H1 (cell line): ENCODE measurements around the gene EWSR1. TPM values are rescaled to one million over a fixed set of nuclear protein-coding genes. Genes with fewer than 3 reads are reported as not detected.

ENCODE experiments used
- CTCF ChIA-PET: fragments of 300-600 bp; sonication (Branson Sonifier 250); formaldehyde crosslinking; loops from one replicate; lab custom pipeline; 2021; ENCODE audit not compliant: partially characterized antibody; lab: Charles Lee
- POLR2A ChIA-PET: fragments of 300-600 bp; sonication (Branson Sonifier 250); formaldehyde crosslinking; loops from one replicate; lab custom pipeline; 2021; ENCODE audit warnings: inconsistent platforms; ENCODE audit not compliant: partially characterized antibody; lab: Charles Lee
- DNase-seq, 2 experiments: peaks; one replicate each; pipeline versions ENCODE4 v3.0.0 to v3.0.0-alpha.2; 2010 to 2022; ENCODE audit warnings: low spot score in 2 of 2, low read depth in 1 of 2, mixed read lengths in 1 of 2
- FAIRE-seq: peaks from 2 replicates; lab custom pipeline; 2011; peaks lifted over from hg19 to GRCh38; lab: Jason Lieb, UNC
- H2AFZ ChIP-seq: 2 replicates; pipeline ENCODE4 v1.8.1; 2012; ENCODE audit warnings: low read length, inconsistent platforms
- H2AK5ac ChIP-seq: 2 replicates; pipeline ENCODE4 v1.6.1; 2013; ENCODE audit warnings: low read depth, low read length
- H2BK120ac ChIP-seq: replicated peaks from 2 replicates; pipeline ENCODE3; 2013; ENCODE audit warnings: low read depth, low read length, inconsistent platforms
- H2BK12ac ChIP-seq: 2 replicates; pipeline ENCODE4 v1.6.1; 2013; ENCODE audit warnings: low read depth, low read length
- H2BK15ac ChIP-seq: 2 replicates; pipeline ENCODE4 v1.6.1; 2013; ENCODE audit warnings: low read length
- H2BK20ac ChIP-seq: 2 replicates; pipeline ENCODE4 v1.6.1; 2013; ENCODE audit warnings: low read length
- H2BK5ac ChIP-seq: 2 replicates; pipeline ENCODE4 v1.6.1; 2013; ENCODE audit warnings: low read depth, low read length
- H3K14ac ChIP-seq: 2 replicates; pipeline ENCODE4 v1.6.1; 2013; ENCODE audit warnings: inconsistent platforms; ENCODE audit not compliant: insufficient read length
- H3K18ac ChIP-seq: 2 replicates; pipeline ENCODE4 v1.6.1; 2013; ENCODE audit warnings: low read length; ENCODE audit errors: extremely low read depth
- H3K23ac ChIP-seq: 2 replicates; pipeline ENCODE4 v1.6.1; 2013; ENCODE audit warnings: inconsistent platforms; ENCODE audit not compliant: insufficient read length
- H3K23me2 ChIP-seq: 2 replicates; pipeline ENCODE4 v1.6.1; 2013; ENCODE audit warnings: low read depth, low read length
- H3K27ac ChIP-seq: 2 replicates; pipeline ENCODE4 v1.6.1; 2011; ENCODE audit warnings: low read depth, low read length, inconsistent platforms
- H3K27me3 ChIP-seq, 4 experiments: replicated peaks in 1 of 4; 1 replicate in 1 of 4; 2 replicates in 3 of 4; pipeline versions ENCODE4 v1.6.1 to v1.8.1; 2011 to 2013; ENCODE audit warnings: low read length in 3 of 4, mild to moderate bottlenecking in 3 of 4, inconsistent platforms in 2 of 4, mixed read lengths in 2 of 4, moderate library complexity in 1 of 4; ENCODE audit not compliant: control insufficient read depth in 3 of 4, insufficient read depth in 3 of 4; ENCODE audit errors: extremely low read depth in 1 of 4
- H3K36me3 ChIP-seq, 4 experiments: 2 replicates each; pipeline versions ENCODE4 v1.6.1 to v1.8.1; 2011 to 2013; ENCODE audit warnings: mild to moderate bottlenecking in 4 of 4, low read length in 3 of 4, moderate library complexity in 2 of 4, control low read depth in 1 of 4, inconsistent platforms in 1 of 4; ENCODE audit not compliant: insufficient read depth in 4 of 4, control insufficient read depth in 2 of 4
- H3K4ac ChIP-seq: replicated peaks from 2 replicates; pipeline ENCODE3; 2013; ENCODE audit warnings: low read length, low read depth, mixed read lengths, inconsistent platforms; ENCODE audit not compliant: insufficient read length
- H3K4me1 ChIP-seq, 4 experiments: replicated peaks in 1 of 4; 1 replicate in 1 of 4; 2 replicates in 3 of 4; pipeline versions ENCODE4 v1.6.1 to v1.8.1; 2011 to 2013; ENCODE audit warnings: low read length in 3 of 4, inconsistent platforms in 2 of 4, mixed read lengths in 1 of 4; ENCODE audit not compliant: insufficient read depth in 4 of 4, control insufficient read depth in 3 of 4
- H3K4me2 ChIP-seq, 2 experiments: 2 replicates each; pipeline versions ENCODE4 v1.6.1 to v1.8.1; 2011 to 2013; ENCODE audit warnings: low read depth in 2 of 2, low read length in 2 of 2, control low read depth in 1 of 2, inconsistent platforms in 1 of 2, mild to moderate bottlenecking in 1 of 2; ENCODE audit not compliant: insufficient read depth in 1 of 2
- H3K4me3 ChIP-seq, 4 experiments: fragments of 200-600, 300-600 bp in 1 of 4; sonication (generic), shearing (Covaris generic), sonication (Bioruptor Twin) in 1 of 4; 2 replicates each; pipeline versions ENCODE4 v1.5.1 to v1.8.1; 2011 to 2016; ENCODE audit warnings: low read length in 4 of 4, low read depth in 3 of 4, control low read depth in 2 of 4, inconsistent platforms in 2 of 4, mild to moderate bottlenecking in 2 of 4, mixed read lengths in 1 of 4, moderate library complexity in 1 of 4; ENCODE audit not compliant: insufficient read depth in 2 of 4; ENCODE audit errors: extremely low read depth in 1 of 4
- H3K56ac ChIP-seq: replicated peaks from 2 replicates; pipeline ENCODE3; 2013; ENCODE audit warnings: low read depth, mild to moderate bottlenecking, mixed read lengths, low read length, inconsistent platforms; ENCODE audit not compliant: insufficient read length
- H3K79me1 ChIP-seq: 2 replicates; pipeline ENCODE4 v1.6.1; 2013; ENCODE audit warnings: low read depth, low read length, control low read depth
- H3K79me2 ChIP-seq, 2 experiments: 2 replicates each; pipeline versions ENCODE4 v1.6.1 to v1.8.1; 2012 to 2013; ENCODE audit warnings: low read length in 2 of 2, mild to moderate bottlenecking in 2 of 2, inconsistent platforms in 1 of 2; ENCODE audit not compliant: insufficient read depth in 2 of 2, control insufficient read depth in 1 of 2
- H3K9ac ChIP-seq, 4 experiments: replicated peaks in 1 of 4; 1 replicate in 1 of 4; 2 replicates in 3 of 4; pipeline versions ENCODE4 v1.6.1 to v1.8.1; 2011 to 2013; ENCODE audit warnings: low read depth in 3 of 4, low read length in 3 of 4, control low read depth in 2 of 4, mild to moderate bottlenecking in 2 of 4, moderate library complexity in 2 of 4, inconsistent platforms in 1 of 4; ENCODE audit errors: extremely low read depth in 1 of 4
- H3K9me3 ChIP-seq, 2 experiments: 2 replicates each; pipeline versions ENCODE4 v1.6.1 to v1.8.1; 2012 to 2013; ENCODE audit warnings: mild to moderate bottlenecking in 2 of 2, moderate library complexity in 2 of 2, control low read depth in 1 of 2, inconsistent platforms in 1 of 2, low read depth in 1 of 2, low read length in 1 of 2, mixed read lengths in 1 of 2; ENCODE audit not compliant: insufficient read depth in 2 of 2
- H4K20me1 ChIP-seq, 2 experiments: replicated peaks in 1 of 2; 2 replicates each; pipeline versions ENCODE3 to v1.8.1; 2011 to 2013; ENCODE audit warnings: inconsistent platforms in 2 of 2, low read length in 2 of 2, mild to moderate bottlenecking in 1 of 2; ENCODE audit not compliant: insufficient read depth in 2 of 2, control insufficient read depth in 1 of 2
- H4K5ac ChIP-seq: 2 replicates; pipeline ENCODE4 v1.6.1; 2013; ENCODE audit warnings: low read length, low read depth, mixed read lengths, inconsistent platforms; ENCODE audit not compliant: insufficient read length
- H4K8ac ChIP-seq: 2 replicates; pipeline ENCODE4 v1.8.0; 2013; ENCODE audit warnings: mild to moderate bottlenecking, moderate library complexity, low read length, inconsistent platforms; ENCODE audit not compliant: insufficient read depth; ENCODE audit errors: extremely low read depth
- H4K91ac ChIP-seq: replicated peaks from 2 replicates; pipeline ENCODE3; 2013; ENCODE audit warnings: low read length, mixed read lengths, inconsistent platforms; ENCODE audit not compliant: insufficient read length
- BCL11A ChIP-seq, 2 experiments: IDR thresholded peaks; one replicate each; pipeline ENCODE4 v1.6.1; 2011; ENCODE audit warnings: low read depth in 2 of 2, low read length in 2 of 2, mild to moderate bottlenecking in 2 of 2
- EP300 ChIP-seq, 2 experiments: IDR thresholded peaks; 1 replicate in 1 of 2; 2 replicates in 1 of 2; pipeline ENCODE4 v1.6.1; 2011 to 2012; ENCODE audit warnings: low read depth in 2 of 2, low read length in 2 of 2, mild to moderate bottlenecking in 2 of 2, borderline replicate concordance in 1 of 2, inconsistent platforms in 1 of 2, moderate library complexity in 1 of 2
- FOSL1 ChIP-seq: IDR thresholded peaks from 2 replicates; pipeline ENCODE4 v1.6.1; 2011; ENCODE audit warnings: mild to moderate bottlenecking, low read depth, low read length, moderate library complexity; ENCODE audit not compliant: insufficient read depth
- JUN ChIP-seq: IDR thresholded peaks from 2 replicates; pipeline ENCODE4 v1.6.1; 2011; ENCODE audit warnings: low read depth, mild to moderate bottlenecking, improper control_type of control experiment, low read length
- RFX5 ChIP-seq: IDR thresholded peaks from 2 replicates; pipeline ENCODE4 v1.6.1; 2011; ENCODE audit warnings: low read depth, low read length, improper control_type of control experiment, borderline replicate concordance
- SAP30 ChIP-seq: fragments of 300-600 bp; sonication (generic); IDR thresholded peaks from 2 replicates; pipeline ENCODE4 v1.7.1; 2012; ENCODE audit warnings: low read length, moderate library complexity, mild to moderate bottlenecking, inconsistent platforms; ENCODE audit not compliant: insufficient read depth, insufficient replicate concordance
- SIRT6 ChIP-seq: IDR thresholded peaks from one replicate; pipeline ENCODE4 v1.7.1; 2012; ENCODE audit warnings: low read length, inconsistent platforms
- SP2 ChIP-seq: IDR thresholded peaks from 2 replicates; pipeline ENCODE4 v1.6.1; 2012; ENCODE audit warnings: mild to moderate bottlenecking, low read length, inconsistent platforms
- SRF ChIP-seq: IDR thresholded peaks from 2 replicates; pipeline ENCODE4 v1.6.1; 2011; ENCODE audit warnings: mild to moderate bottlenecking, low read depth, low read length, moderate library complexity
- WGBS, 2 experiments: shearing (Covaris generic) in 1 of 2; methylation state at CpG; one replicate each; pipeline versions ENCODE4 v1.1.6 to v1.1.7; 2013 to 2015; ENCODE audit warnings: low lambda C conversion rate in 2 of 2, mixed read lengths in 2 of 2, inconsistent platforms in 1 of 2, low coverage in 1 of 2, missing lambda C conversion rate in 1 of 2; ENCODE audit not compliant: insufficient replicate concordance in 2 of 2, insufficient coverage in 1 of 2, insufficient read length in 1 of 2; ENCODE audit errors: extremely low coverage in 1 of 2, missing lambda C conversion rate in 1 of 2; 5-methylcytosine and 5-hydroxymethylcytosine counted together
- polyA plus RNA-seq, 7 experiments: library from polyadenylated mRNA; depleted of rRNA in 3 of 7; stranded (reverse) in 5 of 7; unstranded in 2 of 7; fragments of >200 nt in 5 of 7; fragments of 200-250 nt in 2 of 7; gene quantifications; 1 replicate in 5 of 7; 2 replicates in 1 of 7; 4 replicates in 1 of 7; pipeline versions ENCODE4 v1.2.1 to v1.2.3, GENCODE V29; 2011 to 2013; ENCODE audit warnings: missing spikeins in 2 of 7, mixed read lengths in 2 of 7
- total RNA-seq: library from RNA; stranded (reverse); fragmentation: NEBNext Ultra II Directional; extraction: Animal tissue kit (Norgen Biotek cat#: 25700); gene quantifications from 2 replicates; pipeline ENCODE4 v1.2.1, GENCODE V29; 2021

Gene EWSR1
- total and polyA plus RNA-seq, 2 of the 8 experiments (the other 6 are each of a cell fraction or from before 2014, with no cell fraction given) = 387 to 930 TPM

GRCh38 chr22:29257751-29258181, 10.3 kb upstream of the EWSR1 start:
- Histone ChIP-seq H3K56ac (no peak overlapping the region), H2BK20ac (no peak overlapping the region), H3K4me2 (no peak overlapping the region), H3K79me1 (peaks cover 3% of the 10 kb centered on the region; the same call in 1 of the 2 replicates), H3K79me2 (no peaks in the 10 kb centered on the region), H3K9ac (no peak overlapping the region), H3K27me3 (no peaks in the 10 kb centered on the region), H3K4ac (peak overlapping the region; percentile 7), H2AK5ac (no peak overlapping the region), H3K23me2 (no peaks in the 10 kb centered on the region), H3K14ac (no peak overlapping the region), H2BK120ac (no peak overlapping the region), H2BK15ac (no peak overlapping the region), H3K18ac (no peak overlapping the region), H4K5ac (no peak overlapping the region), H4K20me1 (peaks cover 3 to 19% of the 10 kb centered on the region in 2 experiments), H4K91ac (no peak overlapping the region), H3K23ac (no peak overlapping the region), H3K9me3 (no peaks in the 10 kb centered on the region), H2AFZ (no peak overlapping the region), H4K8ac (no peak overlapping the region), H3K27ac (no peak overlapping the region; the same call in 1 of the 2 replicates), H3K4me3 (no peak overlapping the region), H3K36me3 (peaks cover 0 to 13% (median 1%) of the 10 kb centered on the region in 4 experiments; a peak in 5 of 8 replicates), H3K4me1 (peaks cover 0 to 6% (median 0%) of the 10 kb centered on the region in 4 experiments; a peak in 2 of 7 replicates), H2BK12ac (no peak overlapping the region), H2BK5ac (no peak overlapping the region)
- ChIA-PET POLR2A (interaction anchor here (0.9 to 8.6 kb wide), 9 partner anchors 10 to 59 kb away, joined by 3 to 139 read pairs (median 4); partner anchors contain the start of genes EWSR1 and RHBDD3), CTCF (interaction anchor here (1.0 to 4.6 kb wide), 3 partner anchors 12 to 52 kb away, joined by 3 to 34 read pairs (median 3); partner anchors contain the start of gene EMID1)
- 70% methylated on average over 8 of the region's 8 CpGs; no CpG with 5 or more reads in 1 of the 2 experiments for WGBS, 2 experiments
- FAIRE-seq (no peak), DNase-seq (no peak)
- TF ChIP-seq JUN (no peak), SAP30 (no peak), SIRT6 (no peak), FOSL1 (no peak), BCL11A (IDR thresholded peaks at IDR 0.05; ENCODE audit: low read depth in 2 of 2, low read length in 2 of 2) (no peak), RFX5 (no peak), SRF (no peak), EP300 (IDR thresholded peaks at IDR 0.05; ENCODE audit: borderline replicate concordance in 1 of 2, low read depth in 2 of 2, low read length in 2 of 2) (no peak), SP2 (no peak)
